ENCODE measurements around the gene BCKDHB.

Gene BCKDHB

DNA sequence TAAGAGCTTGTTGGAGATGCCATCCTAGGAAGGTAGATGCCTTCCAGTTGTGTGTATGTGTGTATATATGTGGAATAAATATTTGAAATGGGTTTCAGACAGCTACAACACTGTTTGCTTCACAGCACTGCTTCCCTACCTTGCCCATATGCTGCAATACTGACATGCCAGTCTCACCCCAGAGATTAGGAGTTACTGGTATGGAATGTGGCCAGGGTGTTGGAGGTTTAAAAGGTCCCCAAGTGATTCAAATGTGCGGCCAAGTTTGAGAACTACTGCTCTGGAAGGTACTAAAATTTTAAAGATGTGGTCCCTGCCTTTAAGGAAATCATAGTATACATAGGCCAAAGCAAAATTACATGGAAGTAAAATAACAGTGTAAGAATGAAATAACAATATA, 39.5 kb downstream of the BCKDHB start:
- in situ Hi-C loops (cut with MboI; ENCODE audit: low sequenced_read_pairs): no loop called here

DNA sequence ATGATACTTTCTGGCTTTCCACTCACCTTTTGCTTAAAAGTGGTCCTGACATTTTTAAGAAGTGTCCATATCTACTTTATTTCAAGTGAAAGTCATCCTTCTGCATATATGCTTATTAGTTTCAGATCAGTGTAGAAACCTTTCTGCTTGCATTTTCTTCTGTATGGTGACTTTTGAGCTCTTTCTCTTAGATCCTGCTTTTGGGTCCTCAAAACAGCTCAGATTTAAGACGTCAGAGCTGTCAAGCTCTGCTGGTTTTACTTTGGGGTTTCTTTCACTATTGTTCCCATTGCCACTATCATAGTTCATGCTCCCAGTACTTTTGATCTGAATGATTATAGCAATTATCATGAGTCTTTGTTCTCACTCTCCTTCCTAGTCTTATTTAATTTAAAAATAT, 41.7 kb downstream of the BCKDHB start:
- in situ Hi-C loops (cut with MboI; ENCODE audit: low sequenced_read_pairs): no loop called here

DNA sequence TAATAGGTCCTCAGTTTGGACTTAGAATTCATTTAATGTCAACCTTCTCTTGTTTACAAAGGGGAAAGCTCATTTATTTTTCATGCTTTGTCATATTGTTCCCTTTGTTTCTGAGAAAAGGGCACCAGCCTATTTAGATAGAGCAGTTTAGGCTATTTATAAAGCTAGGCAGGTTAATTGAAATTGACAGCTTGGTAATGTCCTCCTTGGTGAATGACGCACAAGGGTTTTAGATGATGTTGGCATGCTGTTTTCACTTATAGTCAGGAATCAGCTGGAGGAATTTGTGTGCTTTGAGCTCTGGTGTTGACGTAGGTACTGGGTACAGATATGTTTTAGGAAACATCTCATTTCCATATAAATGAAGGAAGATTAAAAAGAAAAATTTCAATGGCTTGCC, 45.2 kb downstream of the BCKDHB start:
- in situ Hi-C loops (cut with MboI; ENCODE audit: low sequenced_read_pairs): no loop called here

- in situ Hi-C loops (cut with MboI; ENCODE audit: low sequenced_read_pairs): no loop called here
Measured at GRCh38 chr6:80154160-80154559, 47.7 kb downstream of the BCKDHB start.

DNA sequence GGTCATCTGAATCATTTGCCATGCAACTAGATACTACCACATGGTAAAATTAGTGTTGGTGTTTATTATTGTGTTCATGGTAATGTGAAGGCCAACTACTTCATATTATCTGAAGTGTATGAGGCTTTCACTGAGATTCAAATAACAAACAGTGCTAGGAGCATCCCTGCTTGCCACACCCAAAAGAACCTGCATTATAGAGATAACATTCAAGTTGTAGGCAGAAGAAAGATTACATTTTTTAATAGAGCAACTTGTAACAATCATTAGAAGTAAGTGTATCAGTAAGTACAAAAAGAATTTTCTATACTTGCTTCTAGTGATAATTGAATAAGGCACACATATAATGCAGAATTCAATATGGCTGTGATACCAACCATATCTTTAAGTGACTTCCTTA, 49.8 kb downstream of the BCKDHB start:
- in situ Hi-C loops (cut with MboI; ENCODE audit: low sequenced_read_pairs): no loop called here

GRCh38 chr6:80158478-80158989, 52.1 kb downstream of the BCKDHB start:
- in situ Hi-C loops (cut with MboI; ENCODE audit: low sequenced_read_pairs): no loop called here

DNA sequence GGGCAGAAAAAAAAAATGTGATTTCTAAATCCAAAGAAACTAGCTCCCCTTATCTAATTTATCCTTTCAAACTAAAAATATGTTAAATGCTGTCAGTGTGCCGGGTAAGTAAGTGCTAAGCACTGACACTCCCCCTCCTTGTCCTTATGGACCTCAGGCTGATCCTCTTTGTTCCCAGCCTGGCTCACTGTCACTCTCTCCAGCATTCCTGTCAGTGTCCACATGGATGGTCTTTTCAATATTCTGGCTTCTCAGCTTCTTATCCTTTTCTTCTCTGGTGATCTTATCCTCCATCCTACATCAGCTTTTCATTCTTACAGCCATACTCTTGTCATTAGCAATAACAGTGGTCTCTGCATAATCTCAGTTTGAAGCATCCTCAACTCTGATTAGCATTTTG, 55.0 kb downstream of the BCKDHB start:
- in situ Hi-C loops (cut with MboI; ENCODE audit: low sequenced_read_pairs): no loop called here

DNA sequence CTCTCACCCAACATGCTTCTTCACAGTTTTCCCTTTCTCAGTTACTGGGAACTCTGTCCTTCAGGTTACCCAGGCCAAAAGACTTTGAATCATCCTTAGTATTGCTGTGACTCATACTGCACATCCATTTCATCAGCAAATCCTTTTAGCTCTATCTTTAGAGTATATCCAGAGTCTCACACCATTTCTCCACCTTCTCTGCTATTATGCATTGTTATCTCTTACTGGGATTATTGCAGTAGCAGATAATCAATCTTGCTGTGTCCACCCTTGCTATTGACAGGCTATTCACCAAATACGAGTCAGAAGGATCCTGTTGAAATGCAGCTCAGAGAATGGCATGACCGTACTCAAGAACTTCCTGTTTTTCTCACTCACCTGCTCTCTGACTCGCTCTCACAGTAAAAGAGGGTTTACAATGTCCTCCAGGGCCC, 57.3 kb downstream of the BCKDHB start:
- in situ Hi-C loops (cut with MboI; ENCODE audit: low sequenced_read_pairs): no loop called here

DNA sequence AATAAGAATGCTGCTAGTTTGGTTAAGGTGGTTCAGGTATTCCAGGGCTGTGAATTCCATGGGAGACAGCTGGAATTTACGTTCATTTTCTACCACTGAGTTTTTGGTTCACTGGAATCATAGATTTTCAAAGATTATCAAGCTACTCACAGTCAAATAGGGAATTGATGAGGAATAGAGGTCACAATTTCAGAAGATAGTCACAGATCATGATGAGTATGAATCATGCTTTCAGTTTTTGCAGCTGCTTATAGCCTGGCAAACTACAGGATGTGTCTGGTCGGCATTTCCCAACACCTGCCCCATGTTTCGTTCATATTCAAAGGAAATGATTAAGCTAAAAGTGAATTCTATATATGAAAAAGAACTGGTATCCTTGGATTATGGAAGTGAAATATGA, 58.7 kb downstream of the BCKDHB start:
- in situ Hi-C loops (cut with MboI; ENCODE audit: low sequenced_read_pairs): no loop called here

DNA sequence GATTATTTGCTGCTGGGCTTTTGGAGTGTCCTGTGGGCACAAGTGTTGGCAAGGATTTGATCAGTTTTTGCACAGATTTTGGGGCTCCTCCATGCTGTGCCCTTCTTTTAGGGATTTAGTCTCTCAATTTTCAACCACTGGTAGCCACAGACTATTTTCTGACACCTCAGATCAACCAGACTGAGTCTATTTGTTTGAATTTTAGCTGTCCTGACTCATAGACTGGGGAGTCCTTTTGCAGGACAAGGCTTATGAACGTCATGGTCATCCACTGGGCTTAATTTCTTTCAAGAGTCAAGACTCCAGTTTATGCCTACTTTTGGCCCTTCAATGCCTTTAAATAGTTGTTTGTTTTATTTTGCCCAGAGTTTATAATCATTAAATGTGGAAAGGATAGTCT, 59.3 kb downstream of the BCKDHB start:
- in situ Hi-C loops (cut with MboI; ENCODE audit: low sequenced_read_pairs): no loop called here

- in situ Hi-C loops (cut with MboI; ENCODE audit: low sequenced_read_pairs): no loop called here
Measured at GRCh38 chr6:80170433-80170832, 64.0 kb downstream of the BCKDHB start.

- in situ Hi-C loops (cut with MboI; ENCODE audit: low sequenced_read_pairs): no loop called here
Measured at GRCh38 chr6:80173411-80173810, 66.9 kb downstream of the BCKDHB start.

- in situ Hi-C loops (cut with MboI; ENCODE audit: low sequenced_read_pairs): no loop called here
Measured at GRCh38 chr6:80174900-80175572, 68.6 kb downstream of the BCKDHB start.

DNA sequence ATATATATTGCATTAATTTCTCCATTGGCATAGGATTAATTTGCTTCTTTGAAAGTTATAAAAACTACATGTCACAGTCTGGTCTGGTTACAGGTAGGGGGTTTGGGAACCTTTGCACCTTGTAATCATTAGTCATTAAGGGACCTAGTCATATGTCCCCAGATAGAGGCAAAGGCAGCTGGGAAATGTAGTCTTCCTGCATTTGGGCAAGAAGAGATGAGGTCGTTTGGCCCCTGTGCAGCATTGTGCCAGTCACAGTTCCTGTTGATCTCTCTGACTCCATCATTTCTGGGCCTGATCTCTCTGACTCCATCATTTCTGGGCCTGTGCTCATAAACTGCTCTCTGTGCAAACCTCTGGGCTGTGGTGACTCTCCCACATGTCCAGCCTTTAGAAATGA, 73.2 kb downstream of the BCKDHB start:
- in situ Hi-C loops (cut with MboI; ENCODE audit: low sequenced_read_pairs): no loop called here

DNA sequence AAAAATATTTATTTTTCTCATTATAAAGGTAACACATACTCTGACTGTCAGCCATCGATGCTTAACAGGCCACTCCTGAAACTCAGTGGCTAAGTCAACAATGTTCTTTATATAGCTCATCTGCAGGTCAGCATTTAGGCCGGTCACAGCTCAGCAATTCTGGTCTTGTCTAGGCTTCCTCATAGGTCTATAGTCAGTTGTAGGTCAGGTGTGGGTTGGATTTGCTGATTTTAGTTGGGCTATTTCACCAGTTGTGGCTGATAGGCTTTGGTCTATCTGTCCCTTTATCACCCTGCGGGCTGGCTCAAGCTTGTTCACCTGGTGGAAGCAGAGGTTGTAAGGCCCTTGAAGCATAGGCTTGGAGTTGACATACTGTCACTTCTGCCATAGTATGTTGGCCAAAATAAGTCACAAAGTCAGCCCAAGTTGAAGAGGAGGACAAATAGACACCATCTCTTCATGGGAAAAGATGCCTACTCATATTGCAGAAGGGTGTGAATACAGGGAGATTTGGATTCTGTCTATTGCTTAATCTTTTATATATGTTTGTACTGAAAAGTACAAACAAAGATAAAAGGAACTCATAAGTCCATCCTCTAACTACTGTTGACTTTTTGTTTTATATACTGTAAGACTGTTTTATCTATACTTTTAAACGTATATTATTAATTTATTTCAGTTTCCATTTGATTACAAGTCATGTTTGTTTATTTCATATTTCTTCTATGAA, 75.0 kb downstream of the BCKDHB start:
- in situ Hi-C loops (cut with MboI; ENCODE audit: low sequenced_read_pairs): no loop called here

GRCh38 chr6:80182308-80182707, 75.8 kb downstream of the BCKDHB start:
- in situ Hi-C loops (cut with MboI; ENCODE audit: low sequenced_read_pairs): no loop called here

DNA sequence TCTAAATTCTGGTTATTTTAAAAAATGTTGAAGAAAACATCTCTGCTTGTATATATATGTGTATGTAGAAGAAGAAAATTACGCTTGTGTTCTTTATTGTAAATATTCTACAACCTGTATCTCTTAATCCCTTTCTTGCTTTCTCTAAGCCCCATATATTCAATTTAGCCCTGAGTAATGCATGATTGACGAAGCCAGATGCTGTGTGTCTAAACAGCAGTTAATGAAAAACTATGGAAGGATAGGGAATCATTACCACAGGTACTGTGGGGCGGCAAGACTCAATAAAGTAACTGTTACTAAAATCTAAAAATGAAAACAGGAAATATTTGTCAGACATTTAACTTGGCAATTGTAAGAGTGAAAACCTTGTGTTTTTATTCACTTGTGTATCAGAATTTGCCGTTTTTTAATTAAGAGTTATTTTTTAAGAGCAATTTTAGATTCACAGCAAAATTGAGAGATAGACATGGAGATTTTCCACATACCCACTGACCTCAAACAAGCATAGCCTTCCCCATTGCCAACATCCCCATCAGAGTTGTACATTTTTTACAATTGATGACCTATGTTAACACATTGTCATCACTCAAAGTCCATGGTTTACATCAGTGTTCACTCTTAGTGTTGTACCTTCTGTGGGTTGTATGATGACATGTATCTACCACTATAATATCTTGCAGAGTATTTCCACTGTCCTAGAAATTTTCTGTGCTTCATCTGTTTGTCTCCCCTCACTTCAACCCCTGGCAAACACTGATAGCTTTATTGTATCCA, 76.7 kb downstream of the BCKDHB start:
- in situ Hi-C loops (cut with MboI; ENCODE audit: low sequenced_read_pairs): no loop called here

- in situ Hi-C loops (cut with MboI; ENCODE audit: low sequenced_read_pairs): no loop called here
Measured at GRCh38 chr6:80185492-80185891, 79.0 kb downstream of the BCKDHB start.

- in situ Hi-C loops (cut with MboI; ENCODE audit: low sequenced_read_pairs): no loop called here
Measured at GRCh38 chr6:80186082-80186481, 79.6 kb downstream of the BCKDHB start.

DNA sequence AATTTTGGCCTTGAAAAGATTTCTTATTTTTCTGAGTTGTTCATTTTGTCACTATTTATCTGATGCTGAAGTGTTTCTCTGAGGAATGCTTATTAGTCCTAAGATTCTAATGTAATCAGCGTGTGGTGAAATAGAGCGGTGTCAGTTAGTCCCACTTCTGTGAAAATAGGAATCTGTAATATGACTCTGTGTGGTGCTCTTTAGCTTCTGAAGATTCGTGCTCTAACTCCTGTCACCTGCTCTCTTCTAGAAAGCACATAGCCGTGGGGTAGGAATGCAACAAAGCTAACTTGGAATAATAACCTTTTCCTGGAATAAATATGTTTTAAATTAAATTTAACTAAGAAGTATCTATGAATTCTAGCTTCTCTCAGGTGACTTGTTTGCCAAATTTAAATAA, 90.4 kb downstream of the BCKDHB start:
- in situ Hi-C loops (cut with MboI; ENCODE audit: low sequenced_read_pairs): no loop called here

DNA sequence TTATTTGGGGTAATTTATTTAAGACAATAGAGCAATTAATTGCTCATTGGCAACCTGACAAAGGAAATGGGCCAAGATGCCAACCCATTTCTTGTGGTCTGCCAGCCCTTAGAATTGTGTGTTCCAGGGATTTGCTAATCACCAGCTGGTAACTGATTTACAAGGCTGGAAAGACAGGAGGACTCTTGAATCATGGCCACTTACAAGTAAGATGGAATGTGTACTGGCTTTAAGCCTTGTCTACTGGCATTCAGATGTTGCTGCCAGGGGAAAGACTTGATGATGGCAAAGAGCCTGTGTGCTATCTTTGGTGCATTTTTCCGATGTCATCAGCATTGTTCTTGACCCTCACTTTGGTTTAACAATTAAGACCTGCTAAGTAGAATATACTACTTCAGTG, 91.0 kb downstream of the BCKDHB start:
- in situ Hi-C loops (cut with MboI; ENCODE audit: low sequenced_read_pairs): no loop called here

- in situ Hi-C loops (cut with MboI; ENCODE audit: low sequenced_read_pairs): no loop called here
Measured at GRCh38 chr6:80197986-80198385, 91.5 kb downstream of the BCKDHB start.
